CD4-positive, alpha-beta T cell treated with Interleukin-2 at 100 ng/mL for 4 hours (primary cell): Measurements from ENCODE around the gene AFAP1L2.

Source experiments
- DNase-seq: peaks from one replicate; pipeline ENCODE4 v3.0.0-alpha.2; 2020; ENCODE audit warnings: low spot score

Gene AFAP1L2

DNA sequence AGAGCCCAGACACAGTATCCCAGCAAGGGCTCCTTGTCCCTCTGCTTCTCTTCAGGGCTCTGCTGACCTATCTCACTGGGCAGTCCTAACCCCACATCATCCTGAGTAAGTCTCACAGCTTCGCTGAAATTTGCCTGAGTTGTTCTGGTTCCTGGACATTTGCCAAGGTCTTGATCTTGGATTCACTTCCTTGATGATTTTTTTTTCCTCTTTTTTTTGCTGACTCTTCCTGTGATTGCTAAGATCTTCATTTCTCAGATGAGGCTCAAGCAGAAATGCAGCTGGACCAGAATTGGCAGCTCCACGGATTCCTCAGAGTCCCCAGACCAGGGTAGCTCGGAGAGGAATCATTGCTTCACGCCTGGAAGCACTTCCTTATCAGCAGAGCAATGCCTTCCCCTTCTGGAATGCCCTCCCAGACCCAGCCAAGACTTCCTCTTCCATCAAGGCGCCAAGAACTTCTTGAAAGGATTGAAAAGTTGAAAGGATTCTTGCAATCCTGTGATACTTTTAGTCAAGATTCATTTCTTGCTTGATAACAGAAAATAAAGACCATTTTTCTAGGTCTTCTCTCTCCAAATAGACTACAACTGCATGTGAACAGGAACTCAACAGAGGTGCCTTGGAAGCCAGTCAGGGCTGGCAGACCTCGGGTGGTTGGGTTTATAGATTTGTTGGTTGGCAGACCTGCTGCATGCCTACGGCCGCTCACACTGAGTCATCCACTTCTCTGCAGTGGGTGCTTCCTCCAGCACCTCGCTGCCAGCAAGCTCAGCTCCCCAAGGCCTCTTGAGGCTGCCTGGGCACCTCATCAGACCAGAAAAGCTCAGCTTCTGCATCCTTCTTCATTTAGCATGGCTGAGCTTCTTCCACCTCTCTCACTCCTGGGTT lies 8.8 kb upstream of the AFAP1L2 start:
- no peak for DNase-seq

DNA sequence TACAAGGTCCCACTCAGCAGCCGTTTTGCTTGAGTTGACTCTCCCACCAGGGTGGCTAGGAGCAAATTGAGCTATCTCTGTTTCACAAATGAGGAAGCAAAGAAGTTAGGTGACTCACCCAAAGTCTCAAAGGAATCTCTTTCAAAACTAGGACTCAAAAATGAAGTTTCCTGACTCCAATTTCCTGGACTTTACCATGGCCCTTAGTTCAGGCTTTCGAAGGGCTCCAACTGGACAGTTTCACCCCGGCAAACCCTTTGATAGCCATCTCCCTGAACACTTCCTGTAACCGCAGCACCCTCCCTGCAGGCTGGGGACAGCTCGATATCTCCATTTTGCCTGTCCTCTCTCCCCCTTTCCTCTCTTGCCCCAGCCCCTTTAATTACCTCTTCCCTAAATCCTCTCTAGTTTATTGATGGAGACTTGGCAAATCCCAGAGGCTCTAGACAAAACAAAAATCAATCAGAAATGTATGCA lies 4.7 kb upstream of the AFAP1L2 start:
- no peak for DNase-seq

DNA sequence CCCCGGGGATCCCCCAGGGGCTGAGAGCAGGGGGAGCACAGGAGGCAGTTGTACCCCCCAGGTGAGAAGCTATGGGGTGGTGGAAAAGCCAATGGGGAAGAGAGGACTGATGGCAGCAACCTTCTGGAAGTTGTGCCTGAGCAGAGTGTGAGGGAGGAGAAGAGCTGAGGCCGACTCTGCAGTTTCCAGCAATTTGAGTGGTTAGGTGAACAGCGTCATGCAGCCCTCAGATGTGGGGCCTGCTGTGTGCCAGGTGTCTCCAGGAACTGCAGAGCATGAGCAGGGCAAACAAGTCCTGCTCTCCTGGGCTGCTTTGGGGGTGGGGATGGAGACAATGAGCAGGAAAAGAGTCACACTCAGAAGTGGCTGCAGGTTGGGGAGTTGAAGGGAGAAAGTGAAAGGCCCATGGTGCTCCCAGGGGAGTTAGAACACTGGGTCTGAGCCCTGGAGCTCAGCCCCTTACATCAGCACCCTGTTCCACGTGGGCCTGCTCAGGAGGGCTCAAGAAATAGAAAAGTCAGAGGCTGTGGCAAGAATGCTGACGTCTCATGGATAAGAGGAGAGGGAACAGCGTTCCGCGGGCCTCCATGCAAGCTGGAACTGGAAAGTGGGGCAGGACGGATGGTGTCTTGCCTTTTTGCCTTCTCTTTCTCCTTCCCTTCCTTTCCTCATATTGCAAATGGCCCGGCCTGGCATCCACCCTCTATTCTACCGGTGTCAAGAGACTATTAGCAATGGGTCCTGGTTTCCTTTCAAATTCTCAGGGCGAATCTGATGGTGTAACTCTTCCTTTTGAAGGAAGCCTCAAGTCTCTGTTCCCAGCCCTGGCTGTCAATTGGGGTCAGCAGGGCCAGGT lies 4.0 kb upstream of the AFAP1L2 start:
- no peak for DNase-seq

DNA sequence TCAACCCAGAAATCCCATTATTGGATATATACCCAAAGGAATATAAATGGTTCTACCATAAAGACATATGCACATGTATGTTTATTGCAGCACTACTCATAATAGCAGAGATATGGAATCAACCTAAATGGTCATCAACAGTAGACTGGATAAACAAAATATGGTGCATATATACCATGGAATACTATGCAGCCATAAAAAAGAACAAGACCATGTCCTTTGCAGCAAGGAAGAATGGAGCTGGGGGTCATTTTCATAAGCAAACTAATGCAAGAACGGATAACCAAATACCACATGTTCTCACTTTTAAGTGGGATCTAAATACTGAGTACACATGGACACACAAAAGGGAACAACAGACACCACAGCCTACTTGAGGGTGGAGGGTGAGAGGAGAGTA lies 2.2 kb upstream of the AFAP1L2 start:
- DNase-seq: no peak

DNA sequence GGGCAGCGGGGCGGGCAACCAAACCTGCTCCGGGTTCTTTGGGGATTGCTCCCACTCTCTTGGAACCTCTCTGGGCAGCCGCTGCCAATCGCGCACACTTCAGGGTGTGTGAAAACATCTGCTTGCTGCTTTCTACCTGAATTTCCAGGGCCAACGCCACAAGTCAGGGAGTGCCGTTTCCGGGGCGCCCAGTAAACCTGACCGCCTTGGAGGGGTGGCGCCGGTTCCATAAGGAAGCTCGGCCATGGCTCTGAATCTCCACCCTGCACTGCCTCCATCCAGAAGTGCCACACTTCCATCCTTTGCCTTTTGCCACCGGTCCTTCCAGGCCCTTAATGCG lies 679 bp upstream of the AFAP1L2 start:
- no peak for DNase-seq

DNA sequence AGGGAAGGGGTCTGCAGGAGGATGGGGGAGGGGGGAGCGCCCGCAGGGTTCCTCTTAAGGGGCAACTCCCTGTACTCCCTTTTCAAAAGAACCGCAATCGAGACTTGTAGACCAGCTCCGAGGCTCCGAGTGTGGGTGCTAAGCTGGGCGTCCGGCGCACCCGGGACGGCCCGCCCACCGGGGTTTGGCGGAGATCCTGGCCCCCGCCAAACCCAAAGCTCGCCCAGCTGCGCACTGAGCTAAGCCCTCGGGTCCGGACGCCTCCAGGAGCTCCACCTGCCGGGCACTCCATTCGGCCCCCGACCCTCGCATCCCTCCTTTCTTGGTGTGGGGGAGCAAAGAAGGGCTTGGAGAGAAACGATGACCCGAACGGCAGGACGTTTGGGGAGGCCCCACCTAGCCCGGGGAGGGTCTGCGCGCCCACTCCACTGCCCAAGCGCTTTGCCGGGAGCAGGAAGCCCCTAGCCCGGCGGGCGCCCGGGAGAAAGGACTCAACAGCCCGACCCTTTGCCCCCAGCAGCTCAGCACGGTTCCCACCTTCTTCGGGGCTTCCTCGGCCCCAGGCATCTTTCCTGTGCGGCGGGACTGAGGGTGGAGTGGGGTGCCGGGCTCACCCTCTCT lies 651 bp downstream of the AFAP1L2 start:
- no peak for DNase-seq

DNA sequence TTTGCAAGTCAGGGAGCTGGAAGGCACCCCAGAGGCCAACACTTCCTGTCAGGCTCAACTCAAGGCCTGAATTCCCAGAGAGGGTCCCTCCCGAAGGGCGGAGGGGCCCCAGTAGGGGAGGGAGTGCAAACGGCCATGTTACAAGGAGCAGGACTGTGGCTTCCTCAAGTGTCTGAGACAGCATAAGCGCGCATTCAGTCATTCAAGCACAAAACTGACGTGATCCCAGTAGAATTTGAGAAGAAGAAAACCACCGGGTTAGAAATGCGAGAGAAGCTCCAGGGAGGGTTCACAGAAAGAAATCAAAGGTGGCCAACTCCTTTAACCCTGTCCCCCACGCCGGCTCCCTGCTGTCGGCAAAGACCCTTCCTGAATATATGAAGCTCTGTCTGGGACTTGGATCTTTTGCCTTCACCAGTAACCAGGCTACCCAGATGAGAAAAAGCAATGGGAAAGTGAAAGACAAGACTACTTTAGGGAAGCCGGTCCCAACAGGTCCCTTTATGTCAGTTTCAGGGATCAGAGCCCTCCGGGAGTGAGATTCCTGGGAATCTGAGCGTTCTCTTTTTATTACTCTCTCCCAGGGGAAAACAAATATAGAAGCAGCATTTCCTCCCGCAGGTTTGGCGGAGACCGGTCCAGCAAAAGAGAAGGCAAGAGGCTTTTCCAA lies 1.3 kb downstream of the AFAP1L2 start:
- DNase-seq: no peak

DNA sequence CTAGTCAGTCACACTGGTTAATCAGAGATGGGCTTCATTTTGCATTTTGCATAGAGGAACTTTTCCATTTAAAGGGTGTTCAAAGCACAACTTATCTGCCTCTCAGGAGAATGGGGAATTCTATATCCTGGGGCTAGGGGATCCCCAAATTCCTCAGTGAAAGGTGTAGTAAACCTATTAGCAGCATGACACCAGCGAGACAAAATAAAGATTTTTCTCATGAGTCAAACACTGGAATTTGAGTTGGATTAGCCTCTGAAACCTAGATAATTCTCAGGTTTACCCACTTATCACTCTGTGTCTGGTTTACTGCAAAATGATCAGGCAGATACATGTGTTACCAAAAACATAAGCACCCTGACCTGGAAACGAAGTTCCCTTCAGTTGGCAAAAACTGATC lies 2.1 kb downstream of the AFAP1L2 start:
- no peak for DNase-seq

DNA sequence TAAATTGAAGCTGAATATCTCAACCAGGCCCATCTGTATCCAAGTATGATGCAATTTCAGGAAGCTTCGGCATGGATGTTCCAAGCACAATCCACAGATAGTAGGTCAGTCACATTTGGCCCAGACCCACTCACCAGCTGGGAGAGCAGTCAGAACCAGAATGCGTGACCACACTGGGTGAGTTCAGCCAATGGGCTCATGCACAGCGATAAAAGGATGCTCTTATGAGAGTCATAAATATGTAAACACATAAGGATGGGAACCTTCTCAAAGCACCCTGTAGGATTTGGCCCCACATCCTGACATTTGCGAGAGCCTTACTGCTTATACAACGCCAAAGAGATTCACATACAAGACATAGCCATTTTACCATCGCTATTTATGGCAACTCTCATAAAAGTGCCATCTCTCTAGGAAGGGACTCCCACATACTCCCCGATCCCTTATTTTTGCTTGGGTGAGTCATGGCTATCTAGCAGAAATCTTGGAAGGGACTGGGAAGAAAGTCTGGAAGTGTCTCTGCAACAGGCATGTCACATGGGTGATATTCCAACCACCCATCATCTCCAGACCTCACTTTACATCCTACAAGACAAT lies 3.0 kb downstream of the AFAP1L2 start:
- no peak for DNase-seq

DNA sequence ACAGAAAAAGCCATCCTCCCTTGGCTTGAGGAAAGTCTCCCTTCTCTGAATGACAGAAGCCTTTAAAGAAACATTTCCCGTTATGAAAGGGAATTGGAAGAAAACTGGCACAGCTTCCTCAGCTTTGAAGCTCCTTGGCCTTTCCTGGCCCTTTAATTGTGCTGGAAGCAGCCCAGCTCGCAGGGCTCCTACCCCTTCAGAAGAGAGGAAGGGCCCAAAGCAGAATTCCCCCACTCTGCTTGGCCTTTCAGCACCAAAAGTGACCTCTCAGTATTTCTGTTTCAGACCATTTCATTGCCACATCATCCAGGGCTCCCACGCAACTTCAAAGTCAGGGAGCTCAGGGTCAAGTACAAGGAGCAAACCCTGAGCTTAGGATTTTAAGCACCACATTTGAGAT lies 4.2 kb downstream of the AFAP1L2 start:
- no peak for DNase-seq

DNA sequence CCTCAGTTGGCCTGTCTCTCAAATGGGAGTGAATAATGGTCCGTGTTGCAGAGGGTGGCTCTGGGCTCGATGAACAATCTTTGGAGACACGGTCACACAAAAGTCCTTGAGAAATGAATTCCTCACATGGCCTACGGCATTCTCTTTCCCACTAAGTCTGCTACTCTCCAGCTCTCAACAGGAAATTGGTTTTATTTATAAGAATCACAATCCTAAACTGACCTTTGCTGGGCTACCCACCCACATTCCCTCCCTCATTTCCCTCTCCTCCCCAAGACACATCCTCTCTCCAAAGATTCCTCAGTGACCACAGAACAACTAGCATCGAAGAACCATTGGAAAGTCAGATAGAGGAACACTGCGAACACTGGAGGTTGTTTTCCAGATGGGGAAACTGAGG lies 4.7 kb downstream of the AFAP1L2 start:
- no peak for DNase-seq

DNA sequence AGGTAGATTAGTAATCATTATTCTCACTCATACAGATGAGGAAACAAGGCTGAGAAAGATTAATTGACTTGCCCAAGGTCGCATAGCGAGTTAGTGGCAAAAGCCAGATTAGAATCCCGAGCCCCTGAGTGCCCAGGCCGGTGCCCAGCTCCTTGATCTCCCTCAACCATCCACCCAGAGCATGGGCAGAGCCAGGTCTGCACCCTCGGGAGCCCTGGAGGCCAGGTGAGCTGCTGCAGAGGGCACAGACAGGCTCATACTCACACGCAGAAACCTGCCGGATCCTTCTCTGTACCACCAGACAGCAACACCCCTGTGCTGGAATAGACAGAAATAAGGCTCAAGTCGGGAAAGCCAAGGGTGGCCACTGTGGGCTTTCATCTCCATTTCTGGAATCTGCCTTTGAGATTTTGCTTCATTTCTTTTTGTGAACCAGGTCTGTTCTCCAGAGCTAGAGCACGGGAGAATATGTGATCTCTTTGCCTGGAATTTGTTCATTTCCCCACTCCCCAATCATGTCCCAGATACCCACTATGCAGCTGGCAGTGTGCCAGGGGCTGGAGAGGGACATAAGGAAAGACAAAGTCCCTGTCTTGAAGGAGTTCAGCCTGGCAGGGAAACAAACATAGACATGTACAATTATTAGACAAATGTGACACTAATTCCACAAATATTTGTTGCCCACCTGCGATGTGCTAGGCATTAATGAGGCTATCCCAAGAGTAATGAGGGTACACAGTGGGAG lies 5.5 kb downstream of the AFAP1L2 start:
- no peak for DNase-seq

DNA sequence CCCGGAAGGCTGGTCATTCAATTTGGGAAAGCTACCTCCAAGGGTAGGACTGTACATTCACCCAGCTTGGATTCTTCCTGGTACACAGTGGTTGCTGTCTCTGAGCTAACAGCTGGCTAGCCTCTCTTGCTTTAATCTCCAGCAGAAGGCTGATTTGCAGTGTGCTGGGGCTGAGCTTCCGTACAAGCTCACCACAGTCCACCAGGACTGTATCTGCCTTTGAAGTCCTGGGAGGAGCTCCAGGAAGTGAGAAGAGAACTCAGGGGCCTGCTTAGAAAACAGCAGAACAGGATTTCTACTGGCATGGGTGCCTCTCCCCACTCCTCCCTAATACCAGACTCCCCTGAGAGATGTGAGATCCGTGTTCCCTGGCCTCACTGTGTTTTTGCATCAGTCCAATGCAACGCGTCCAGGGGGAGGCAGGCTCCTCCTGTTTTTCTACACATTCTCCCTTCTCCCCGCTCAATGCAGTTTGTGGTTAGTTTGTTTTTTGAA lies 6.6 kb downstream of the AFAP1L2 start:
- DNase-seq: no peak

DNA sequence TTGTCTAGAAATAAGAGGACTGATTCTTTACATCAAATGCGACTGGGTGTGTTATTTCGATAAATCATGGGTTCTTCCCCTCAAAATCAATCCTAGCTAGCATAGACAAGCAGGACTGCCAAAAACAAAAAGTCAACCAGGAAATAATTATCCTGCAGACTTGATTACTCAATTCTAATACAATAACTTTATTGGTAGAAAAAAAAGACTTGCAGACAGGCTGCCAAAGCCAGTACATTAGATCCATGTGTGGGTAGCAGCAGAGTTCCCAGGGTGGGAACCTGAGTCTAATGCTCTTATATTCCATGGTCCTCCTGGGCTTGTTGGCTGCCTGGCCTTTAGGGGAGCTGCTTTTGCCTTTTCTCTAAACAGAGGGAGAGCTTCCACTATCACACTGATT lies 7.8 kb downstream of the AFAP1L2 start:
- DNase-seq: no peak

DNA sequence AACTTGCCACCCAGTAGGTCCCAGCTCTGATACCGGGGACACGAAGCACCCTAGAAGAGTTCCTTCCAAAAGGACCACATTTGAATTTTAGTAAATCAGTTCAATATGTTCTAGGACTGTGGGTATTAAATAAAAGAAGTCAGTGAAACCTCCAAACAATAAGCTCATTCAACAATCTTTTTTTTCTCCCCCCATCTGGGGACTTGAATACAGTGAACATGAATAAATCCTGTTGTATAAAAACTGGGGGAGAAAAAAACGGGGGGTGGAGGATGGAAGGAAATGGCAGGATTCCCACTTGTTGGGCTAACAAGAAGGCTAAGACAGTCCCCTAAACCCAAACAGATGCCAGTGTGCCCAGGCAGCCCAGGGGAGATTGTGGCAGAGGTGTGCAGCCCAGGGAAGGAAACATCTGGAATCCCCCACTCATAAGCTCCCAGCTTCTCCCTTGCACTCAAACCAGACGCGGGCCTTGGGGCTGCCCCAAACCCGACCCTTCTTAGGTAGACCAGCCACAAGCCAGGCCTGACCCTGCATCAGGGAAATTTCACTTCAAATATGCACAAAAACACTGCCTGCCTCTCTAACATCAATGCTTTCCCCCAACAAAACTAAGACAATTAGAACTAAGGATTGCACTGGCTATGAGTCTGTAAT lies 8.8 kb downstream of the AFAP1L2 start:
- no peak for DNase-seq

DNA sequence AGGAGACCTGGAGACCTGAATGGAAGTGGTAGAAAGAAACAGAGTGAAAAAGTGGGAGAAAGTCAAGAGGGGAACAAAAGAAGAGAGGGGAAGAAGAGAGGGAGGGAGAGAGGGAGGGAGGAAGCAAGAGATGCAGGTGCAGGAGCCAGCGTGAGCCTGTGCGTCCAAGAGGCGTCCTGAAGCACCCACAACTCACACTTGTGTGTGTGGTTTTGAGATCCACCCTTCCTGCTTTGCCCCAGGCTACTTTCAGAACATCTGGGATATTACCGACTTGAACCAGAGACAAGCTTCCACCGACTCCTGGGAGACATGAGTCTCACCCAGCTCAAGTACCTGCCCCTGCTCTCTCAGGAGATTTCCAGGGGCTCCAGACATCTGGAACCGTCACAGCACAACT lies 9.8 kb downstream of the AFAP1L2 start:
- no peak for DNase-seq

DNA sequence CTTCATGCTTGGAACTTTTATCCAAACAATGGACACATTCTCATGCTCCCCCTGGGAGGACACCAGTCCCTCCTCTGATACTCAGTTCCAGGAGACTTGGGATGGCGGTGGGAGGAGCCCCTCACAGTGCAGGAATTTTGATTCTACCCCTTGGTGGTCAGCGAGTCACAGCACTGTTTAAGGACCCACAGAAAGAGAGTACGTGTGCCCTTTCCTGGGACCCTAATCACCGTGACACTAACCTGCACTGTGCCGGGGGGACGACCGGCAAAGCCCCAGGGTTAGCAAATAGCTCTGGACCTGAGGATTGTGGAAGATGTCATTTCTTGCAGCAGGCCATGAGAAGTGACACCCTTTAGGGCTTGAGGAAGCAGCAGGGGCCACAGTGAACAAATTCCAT lies 10.4 kb downstream of the AFAP1L2 start:
- DNase-seq: no peak

DNA sequence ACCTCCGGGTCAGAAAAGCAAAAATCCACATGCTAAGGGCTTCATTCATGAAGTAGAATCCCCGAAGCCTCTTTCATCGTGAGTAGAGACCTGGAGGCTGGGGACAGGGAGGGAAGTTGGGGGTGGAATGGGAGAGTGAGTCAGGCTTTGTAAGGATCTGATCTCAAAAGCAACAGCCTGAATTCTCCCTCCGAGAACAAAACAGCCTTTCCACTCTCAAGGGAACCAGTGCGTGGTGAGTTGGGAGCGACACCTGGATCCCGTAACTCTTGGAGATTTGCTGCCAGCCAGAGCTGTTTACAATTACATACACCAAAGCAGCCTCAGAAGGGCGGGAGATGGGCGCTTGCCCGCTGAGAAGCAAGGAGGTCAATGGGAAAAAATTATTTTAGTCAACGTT lies 10.8 kb downstream of the AFAP1L2 start:
- DNase-seq: no peak

DNA sequence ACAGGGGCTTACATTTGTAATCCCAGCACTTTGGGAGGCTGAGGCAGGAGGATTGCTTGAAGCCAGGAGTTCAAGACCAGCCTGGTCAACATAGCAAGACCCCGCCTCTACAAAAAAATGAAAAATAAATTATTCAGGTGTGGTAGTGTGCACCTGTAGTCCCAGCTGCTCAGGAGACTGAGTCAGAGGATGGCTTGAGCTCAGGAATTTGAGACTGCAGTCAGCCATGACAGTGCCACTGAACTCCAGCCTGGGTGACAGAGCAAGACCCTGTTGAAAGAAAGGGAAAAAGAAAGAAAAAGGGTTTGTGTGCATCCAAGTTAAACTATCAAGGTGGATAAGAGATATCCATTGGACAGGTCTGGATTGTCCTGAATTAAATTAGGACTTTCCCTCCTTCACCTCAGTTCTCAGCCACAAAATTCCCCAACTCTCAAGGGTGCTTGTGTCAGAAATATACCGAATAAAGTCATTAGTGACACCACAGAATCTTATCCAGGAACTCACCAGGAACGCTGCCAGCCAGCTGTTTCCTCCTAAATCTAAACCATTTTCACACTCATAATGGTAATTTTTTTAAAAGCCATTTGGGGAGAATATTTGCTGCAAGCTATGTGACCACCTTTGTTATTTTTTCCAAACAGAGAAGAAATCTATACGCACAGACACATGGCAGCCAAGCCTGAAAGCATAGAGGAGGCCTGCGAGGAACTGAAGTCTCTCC lies 12.0 kb downstream of the AFAP1L2 start:
- DNase-seq: no peak

DNA sequence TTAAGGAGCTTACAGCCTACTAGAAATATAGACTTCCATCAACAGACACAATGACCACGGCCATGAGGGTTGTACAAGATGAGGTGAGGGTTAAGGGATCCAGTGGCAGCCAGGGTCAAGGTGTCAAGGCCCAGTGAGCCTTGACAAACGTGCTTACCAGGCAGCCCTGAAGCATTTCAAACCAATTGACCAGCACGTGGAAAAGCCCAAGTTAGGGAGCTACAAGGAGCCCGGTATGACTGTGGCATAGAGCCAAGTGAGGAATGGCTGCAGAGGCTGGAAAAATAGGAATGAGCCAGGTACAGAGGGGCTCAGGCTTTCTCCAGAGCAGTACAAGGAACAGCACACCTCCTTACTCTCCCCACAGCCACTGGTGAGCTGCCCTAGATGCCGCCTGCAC lies 12.7 kb downstream of the AFAP1L2 start:
- no peak for DNase-seq
